ENCODE measurements around the gene TMEM209.
"Not testable (repeated sequence)": the region's sequence is repeated elsewhere in the genome, so short reads cannot be mapped to it uniquely, and the experiment has no call there.

Gene TMEM209

GRCh38 chr7:130201796-130202195, 3.4 kb downstream of the TMEM209 start:
- no peak overlapping the region for H3K4me3 ChIP-seq (ENCODE audit: low read depth, low read length)
- in situ Hi-C loops (cut with HindIII; ENCODE audit: low sequenced_read_pairs): no loop called here
- DNase-seq (ENCODE audit: low read depth, low spot score): no peak
- no peak for TF ChIP-seq CTCF (IDR thresholded peaks at IDR 0.05; ENCODE audit: low read depth, low read length)

- TF ChIP-seq CTCF (IDR thresholded peaks at IDR 0.05; ENCODE audit: low read depth, low read length): no peak
- no peak for DNase-seq (ENCODE audit: low read depth, low spot score)
- in situ Hi-C loops (cut with HindIII; ENCODE audit: low sequenced_read_pairs): no loop called here
- no peak overlapping the region for H3K4me3 ChIP-seq (ENCODE audit: low read depth, low read length)
Observed at GRCh38 chr7:130197094-130197493, 8.1 kb downstream of the TMEM209 start.

GRCh38 chr7:130196476-130196875, 8.7 kb downstream of the TMEM209 start:
- no peak for TF ChIP-seq CTCF (IDR thresholded peaks at IDR 0.05; ENCODE audit: low read depth, low read length)
- no peak for DNase-seq (ENCODE audit: low read depth, low spot score)
- no peak overlapping the region for H3K4me3 ChIP-seq (ENCODE audit: low read depth, low read length)
- in situ Hi-C loops (cut with HindIII; ENCODE audit: low sequenced_read_pairs): no loop called here

GRCh38 chr7:130195396-130195795, 9.8 kb downstream of the TMEM209 start:
- in situ Hi-C loops (cut with HindIII; ENCODE audit: low sequenced_read_pairs): no loop called here
- TF ChIP-seq CTCF (IDR thresholded peaks at IDR 0.05; ENCODE audit: low read depth, low read length): no peak

GRCh38 chr7:130191791-130192190, 13.4 kb downstream of the TMEM209 start:
- H3K4me3 ChIP-seq (ENCODE audit: low read depth, low read length): no peak overlapping the region
- in situ Hi-C loops (cut with HindIII; ENCODE audit: low sequenced_read_pairs): no loop called here
- DNase-seq (ENCODE audit: low read depth, low spot score): no peak
- TF ChIP-seq CTCF (IDR thresholded peaks at IDR 0.05; ENCODE audit: low read depth, low read length): no peak

More at GRCh38 chr7:130195396-130195795, 9.8 kb downstream of the TMEM209 start:
- no peak for DNase-seq (ENCODE audit: low read depth, low spot score)
- H3K4me3 ChIP-seq (ENCODE audit: low read depth, low read length): no peak overlapping the region

- in situ Hi-C loops (cut with HindIII; ENCODE audit: low sequenced_read_pairs): no loop called here
- H3K4me3 ChIP-seq (ENCODE audit: low read depth, low read length): no peak overlapping the region
- DNase-seq (ENCODE audit: low read depth, low spot score): peak; percentile 15
- no peak for TF ChIP-seq CTCF (IDR thresholded peaks at IDR 0.05; ENCODE audit: low read depth, low read length)
Observed at GRCh38 chr7:130189343-130189742, 15.9 kb downstream of the TMEM209 start.

GRCh38 chr7:130187360-130187759, 17.8 kb downstream of the TMEM209 start:
- no peak for TF ChIP-seq CTCF (IDR thresholded peaks at IDR 0.05; ENCODE audit: low read depth, low read length)
- in situ Hi-C loops (cut with HindIII; ENCODE audit: low sequenced_read_pairs): no loop called here
- H3K4me3 ChIP-seq (ENCODE audit: low read depth, low read length): no peak overlapping the region
- DNase-seq (ENCODE audit: low read depth, low spot score): no peak

GRCh38 chr7:130184349-130184748, 20.9 kb downstream of the TMEM209 start:
- H3K4me3 ChIP-seq (ENCODE audit: low read depth, low read length); DNase-seq (ENCODE audit: low read depth, low spot score); in situ Hi-C loops (cut with HindIII; ENCODE audit: low sequenced_read_pairs): not testable (repeated sequence)

Data from astrocyte of the spinal cord (primary cell).